GM12878 (cell line): ENCODE data around the gene TTYH3. TPM values are rescaled to one million over a fixed set of nuclear protein-coding genes. Genes with fewer than 3 reads are reported as not detected.
A peak's percentile ranks its signal among the peaks of the same experiment; 100 is the strongest.

ENCODE experiments used
- ATAC-seq: fragments of 200-7000 bp; cut with Tn5 transposase; 3 replicates; pipeline ENCODE4 v1.9.1; 2020; ENCODE audit warnings: mild to moderate bottlenecking, moderate library complexity
- BruUV-seq: library from RNA; stranded (reverse); fragments of 400-500 nt; replicated peaks from 2 replicates; lab custom pipeline; 2021; lab: Mats Ljungman, UMichigan
- CTCF ChIA-PET: fragments of 300-600 bp; sonication (Branson Sonifier 250); formaldehyde crosslinking; extraction: SDS; loops from one replicate; lab custom pipeline; 2021; ENCODE audit warnings: inconsistent platforms; lab: Yijun Ruan, JAX
- POLR2A ChIA-PET: fragments of 350-600 bp; formaldehyde crosslinking; extraction: SDS; loops from one replicate; lab custom pipeline; 2021; ENCODE audit warnings: inconsistent platforms; lab: Charles Lee
- RAD21 ChIA-PET: fragments of 300-600 bp; sonication (Branson Sonifier 250); formaldehyde crosslinking; loops from one replicate; lab custom pipeline; 2023; ENCODE audit warnings: antibody characterized with exemption; ENCODE audit not compliant: unreplicated experiment; lab: Charles Lee
- SMC1A ChIA-PET: fragments of 300-600 bp; sonication (Branson Sonifier 250); formaldehyde crosslinking; loops from one replicate; lab custom pipeline; 2023; ENCODE audit not compliant: unreplicated experiment, uncharacterized antibody; lab: Charles Lee
- DNase-seq: peaks from one replicate; pipeline ENCODE4 v3.0.0-alpha.2; 2011; ENCODE audit warnings: low read depth, low spot score
- FAIRE-seq: peaks from 3 replicates; lab custom pipeline; 2011; peaks lifted over from hg19 to GRCh38; lab: Jason Lieb, UNC
- H2AFZ ChIP-seq: 2 replicates; pipeline ENCODE4 v1.6.0; 2011; ENCODE audit warnings: low read depth, low read length, control low read depth; ENCODE audit not compliant: control insufficient read depth
- H3K27ac ChIP-seq: 2 replicates; pipeline ENCODE4 v1.5.1; 2011; ENCODE audit warnings: control low read depth; ENCODE audit not compliant: control insufficient read depth, insufficient read depth
- H3K27me3 ChIP-seq, 2 experiments: replicated peaks in 1 of 2; 2 replicates each; pipeline versions ENCODE4 v1.6.0 to v1.6.1; 2011; ENCODE audit warnings: low read length in 1 of 2; ENCODE audit not compliant: control insufficient read depth in 2 of 2, insufficient read depth in 2 of 2
- H3K36me3 ChIP-seq, 2 experiments: 2 replicates each; pipeline ENCODE4 v1.5.1; 2011; ENCODE audit warnings: low read length in 1 of 2; ENCODE audit not compliant: control insufficient read depth in 2 of 2, insufficient read depth in 2 of 2
- H3K4me1 ChIP-seq: 2 replicates; pipeline ENCODE4 v1.6.1; 2011; ENCODE audit warnings: mild to moderate bottlenecking, low read length, moderate library complexity, mixed read lengths; ENCODE audit not compliant: control insufficient read depth, insufficient read depth
- H3K4me2 ChIP-seq: 2 replicates; pipeline ENCODE4 v1.6.0; 2011; ENCODE audit warnings: control low read depth; ENCODE audit not compliant: control insufficient read depth, insufficient read depth
- H3K4me3 ChIP-seq: fragments of 200-600 bp; sonication (generic); 2 replicates; pipeline ENCODE4 v1.5.1; 2016
- H3K79me2 ChIP-seq: 2 replicates; pipeline ENCODE4 v1.6.0; 2011; ENCODE audit warnings: low read length; ENCODE audit not compliant: control insufficient read depth, insufficient read depth
- H3K9ac ChIP-seq: 2 replicates; pipeline ENCODE4 v1.8.0; 2011; ENCODE audit warnings: low read length, control low read depth, mixed read lengths; ENCODE audit not compliant: control insufficient read depth, insufficient read depth
- H3K9me3 ChIP-seq: replicated peaks from 3 replicates; pipeline ENCODE4 v1.5.1; 2011; ENCODE audit warnings: mild to moderate bottlenecking, low read length; ENCODE audit not compliant: control insufficient read depth, insufficient read depth
- H4K20me1 ChIP-seq: 2 replicates; pipeline ENCODE4 v1.6.0; 2011; ENCODE audit not compliant: control insufficient read depth, insufficient read depth
- BACH1 ChIP-seq: fragments of 450-650 bp; IDR thresholded peaks from 2 replicates; pipeline ENCODE4 v1.6.1; 2017; ENCODE audit warnings: mild to moderate bottlenecking, borderline replicate concordance
- DPF2 ChIP-seq: fragments of 450-650 bp; IDR thresholded peaks from 2 replicates; pipeline ENCODE4 v1.6.1; 2017; ENCODE audit warnings: mild to moderate bottlenecking
- EGR1 ChIP-seq, 2 experiments: IDR thresholded peaks; 1 replicate in 1 of 2; 2 replicates in 1 of 2; pipeline ENCODE4 v1.6.1; 2011 to 2012; ENCODE audit warnings: low read depth in 2 of 2, low read length in 2 of 2, borderline replicate concordance in 1 of 2, mild to moderate bottlenecking in 1 of 2, moderate library complexity in 1 of 2
- EP300 ChIP-seq, 2 experiments: fragments of 150-350 bp in 1 of 2; IDR thresholded peaks; 2 replicates each; pipeline ENCODE4 v1.6.1; 2011 to 2012; ENCODE audit warnings: low read depth in 2 of 2, low read length in 2 of 2, borderline replicate concordance in 1 of 2, improper control_type of control experiment in 1 of 2, inconsistent platforms in 1 of 2; ENCODE audit not compliant: control insufficient read depth in 1 of 2
- ESRRA ChIP-seq: IDR thresholded peaks from 2 replicates; pipeline ENCODE4 v1.6.1; 2012; ENCODE audit warnings: mild to moderate bottlenecking, low read length, improper control_type of control experiment
- HDAC2 ChIP-seq: fragments of 200-600 bp; sonication (generic); IDR thresholded peaks from 2 replicates; pipeline ENCODE4 v1.6.1; 2017
- MEF2A ChIP-seq: IDR thresholded peaks from 2 replicates; pipeline ENCODE4 v1.6.1; 2011; ENCODE audit warnings: low read depth, mild to moderate bottlenecking, low read length, moderate library complexity; ENCODE audit not compliant: insufficient read depth
- MEF2B ChIP-seq: fragments of 450-650 bp; IDR thresholded peaks from 2 replicates; pipeline ENCODE4 v1.6.1; 2018; ENCODE audit warnings: mild to moderate bottlenecking, moderate library complexity; ENCODE audit not compliant: partially characterized antibody, poor library complexity, severe bottlenecking
- MTA2 ChIP-seq: fragments of 450-650 bp; IDR thresholded peaks from 2 replicates; pipeline ENCODE4 v1.6.1; 2016; ENCODE audit warnings: low read depth, mild to moderate bottlenecking, moderate library complexity
- MTA3 ChIP-seq: IDR thresholded peaks from 2 replicates; pipeline ENCODE4 v1.6.1; 2012; ENCODE audit warnings: low read length, inconsistent platforms, borderline replicate concordance
- NFIC ChIP-seq: IDR thresholded peaks from 2 replicates; pipeline ENCODE4 v1.6.1; 2012; ENCODE audit warnings: low read depth, mild to moderate bottlenecking, inconsistent platforms, low read length, moderate library complexity
- NR2F1 ChIP-seq: fragments of 450-650 bp; conservative IDR thresholded peaks from 2 replicates; pipeline ENCODE4 v1.6.1; 2017; ENCODE audit warnings: mild to moderate bottlenecking
- POLR2AphosphoS2 ChIP-seq: IDR thresholded peaks from 2 replicates; pipeline ENCODE4 v1.6.1; 2011; ENCODE audit warnings: low read depth, mild to moderate bottlenecking, low read length, improper control_type of control experiment, moderate library complexity
- POU2F2 ChIP-seq: IDR thresholded peaks from 3 replicates; pipeline ENCODE4 v1.6.1; 2011; ENCODE audit warnings: low read depth, mild to moderate bottlenecking, low read length, borderline replicate concordance
- SRF ChIP-seq, 2 experiments: IDR thresholded peaks; 2 replicates each; pipeline ENCODE4 v1.6.1; 2011; ENCODE audit warnings: low read depth in 2 of 2, low read length in 2 of 2, mild to moderate bottlenecking in 1 of 2, moderate library complexity in 1 of 2
- TCF7 ChIP-seq: IDR thresholded peaks from 2 replicates; pipeline ENCODE4 v1.6.1; 2014; ENCODE audit warnings: antibody characterized with exemption, borderline replicate concordance
- WGBS: methylation state at CpG from one replicate; pipeline ENCODE4 v1.1.6; 2016; ENCODE audit warnings: low lambda C conversion rate; ENCODE audit not compliant: insufficient replicate concordance, insufficient coverage; ENCODE audit errors: missing lambda C conversion rate; 5-methylcytosine and 5-hydroxymethylcytosine counted together
- in situ Hi-C: fragments of 300-500 bp; cut with MboI; formaldehyde crosslinking; loops from 9 replicates; pipeline ENCODE4 v1.14.3; 2018; ENCODE audit warnings: mixed read lengths
- intact Hi-C: fragments of 100-400 bp; cut with micrococcal nuclease; formaldehyde crosslinking; loops from one replicate; pipeline ENCODE4 v1.14.2; 2022; ENCODE audit not compliant: unreplicated experiment
- polyA plus RNA-seq, 11 experiments: library from polyadenylated mRNA; depleted of rRNA in 4 of 11; unstranded in 6 of 11; stranded (reverse) in 5 of 11; fragments of >200 nt; fragmentation: Nextera tagmentation in 4 of 11; fragmentation: Illumina TruSeq in 1 of 11; extraction: Ambion mirVana in 4 of 11; extraction: Trizol in 1 of 11; gene quantifications; 1 replicate in 1 of 11; 2 replicates in 10 of 11; pipeline versions ENCODE4 v1.2.1 to v1.2.3, GENCODE V29; 2011 to 2016; ENCODE audit warnings: inconsistent platforms in 2 of 11, missing spikeins in 2 of 11, low read depth in 1 of 11
- total RNA-seq, 4 experiments: library from RNA; depleted of rRNA in 3 of 4; stranded (reverse); fragments of >200 nt in 3 of 4; fragmentation: Illumina TruSeq in 1 of 4; extraction: Trizol in 1 of 4; gene quantifications; 2 replicates each; pipeline versions ENCODE4 v1.2.1 to v1.2.3, GENCODE V29; 2013 to 2021
- TF ChIP-seq, protein P1 (sequence below): fragments of 450-650 bp; IDR thresholded peaks from 2 replicates; pipeline ENCODE4 v1.6.1; 2017; ENCODE audit warnings: antibody characterized with exemption, mild to moderate bottlenecking, moderate library complexity
- TF ChIP-seq, protein P2 (sequence below): fragments of 150-350 bp; IDR thresholded peaks from 2 replicates; pipeline ENCODE4 v1.6.1; 2014; ENCODE audit warnings: mild to moderate bottlenecking, low read depth, low read length

Gene TTYH3
- total and polyA plus RNA-seq, 10 of the 15 experiments (the other 5 are each of a cell fraction or from before 2014, with no cell fraction given) = 0.79 to 71.4 (median 10.5) TPM

DNA sequence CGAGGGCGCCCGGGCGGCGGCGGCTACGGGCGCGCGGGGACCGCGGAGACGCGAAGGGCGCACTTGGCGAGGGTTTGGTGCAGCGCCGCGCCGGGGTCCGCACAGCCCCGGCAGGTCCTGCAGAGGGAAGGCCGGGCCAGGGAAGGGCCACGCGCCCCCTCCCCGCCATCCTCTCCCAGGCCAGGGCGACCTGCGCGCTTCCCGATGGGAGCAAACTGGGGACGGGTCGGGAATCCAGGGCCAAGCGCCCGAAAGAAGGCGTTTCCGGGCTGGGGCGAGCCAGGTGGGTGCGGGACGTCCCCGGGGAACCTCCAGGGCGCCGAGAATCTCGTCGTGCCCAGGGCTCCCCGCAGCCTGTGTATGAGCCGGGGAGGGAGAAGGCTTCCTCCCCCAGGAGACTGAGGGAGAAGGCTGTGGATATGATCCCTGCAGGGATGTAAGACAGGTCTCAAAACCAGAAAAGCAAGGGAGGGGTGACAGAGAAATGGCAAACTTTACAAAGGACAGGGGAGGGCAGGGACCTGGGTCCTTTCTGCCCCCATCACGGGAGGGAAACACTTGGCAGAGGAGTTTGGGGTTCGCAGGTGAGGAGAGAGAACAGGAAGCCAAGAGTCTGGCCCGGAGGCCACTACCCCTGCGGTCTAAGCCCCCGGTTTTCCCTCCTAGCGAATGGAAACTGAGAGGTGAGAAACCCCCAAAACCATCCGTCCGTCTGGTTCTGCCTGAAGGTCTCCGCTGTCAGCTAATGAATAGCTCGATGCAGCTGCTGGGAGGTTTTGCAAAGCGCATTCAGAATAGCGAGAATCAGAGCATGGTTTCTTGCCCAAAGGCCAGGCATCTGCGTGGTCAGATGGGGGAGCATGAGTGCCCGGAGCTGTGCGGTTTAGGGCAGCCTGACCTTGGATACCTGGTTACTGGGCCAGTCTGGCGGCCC is 56.9 kb downstream of the TTYH3 start:
- Histone ChIP-seq H3K27me3 (peaks cover 3 to 7% of the 10 kb centered on the region in 2 experiments; a peak in 3 of 4 replicates), H3K9me3 (no peaks in the 10 kb centered on the region), H3K36me3 (no peaks in the 10 kb centered on the region), H3K9ac (no peak overlapping the region; the same call in 1 of the 2 replicates), H3K4me2 (peak overlapping the region; percentile 99), H2AFZ (0 out of 2 replicates have a peak overlapping the region, but pooled peaks have one; percentile 12), H3K27ac (0 out of 2 replicates have a peak overlapping the region, but pooled peaks have one; percentile 10), H4K20me1 (no peaks in the 10 kb centered on the region; the same call in 1 of the 2 replicates), H3K4me3 (peak overlapping the region; percentile 23; the same call in 1 of the 2 replicates), H3K79me2 (no peaks in the 10 kb centered on the region), H3K4me1 (peaks cover 27% of the 10 kb centered on the region)
- ChIA-PET SMC1A (interaction anchor here (1.4 to 5.8 kb wide), 5 partner anchors 10 to 176 kb away, joined by 3 to 49 read pairs (median 6); no protein-coding TSS in a partner anchor), CTCF (interaction anchor here (1.0 to 3.2 kb wide), 8 partner anchors 10 to 176 kb away, joined by 3 to 56 read pairs (median 6); no protein-coding TSS in a partner anchor), POLR2A (interaction anchor here (1.1 to 2.8 kb wide), 3 partner anchors 10 to 54 kb away, joined by 3 to 17 read pairs (median 12); no protein-coding TSS in a partner anchor), RAD21 (interaction anchor here (0.8 to 2.6 kb wide), 6 partner anchors 10 to 136 kb away, joined by 3 to 31 read pairs (median 4); no protein-coding TSS in a partner anchor)
- FAIRE-seq = peak; percentile 98
- peak; percentile 84 for ATAC-seq
- intact Hi-C loops (no loop called here), in situ Hi-C loops (no loop called here)
- BruUV-seq = no TSS peak
- under 1% methylated on average over 62 of the region's 62 CpGs for WGBS
- peak; percentile 62 for DNase-seq
- TF ChIP-seq POU2F2 (peak; percentile 10; the same call in 1 of the 3 replicates), HDAC2 (no peak), BACH1 (no peak), MTA3 (peak; percentile 71; the same call in 1 of the 2 replicates), MEF2B (peak; percentile 44), TCF7 (no peak), EGR1 (IDR thresholded peaks at IDR 0.05; ENCODE audit: borderline replicate concordance in 1 of 2, low read depth in 2 of 2, low read length in 2 of 2) (no peak; a peak in 1 of 3 replicates), SRF (IDR thresholded peaks at IDR 0.05; ENCODE audit: low read depth in 2 of 2, low read length in 2 of 2) (no peak), MEF2A (0 out of 2 replicates have a peak, but pooled peaks have one; percentile 7), POLR2AphosphoS2 (no peak), EP300 (IDR thresholded peaks at IDR 0.05; ENCODE audit: borderline replicate concordance in 1 of 2, control insufficient read depth in 1 of 2, low read depth in 2 of 2, low read length in 2 of 2) (peak; percentile 71 to 87), ESRRA (no peak), MTA2 (peak; percentile 77), NFIC (peak; percentile 72), NR2F1 (peak; percentile 70), DPF2 (peak; percentile 86)
- TF ChIP-seq, protein P1, sequence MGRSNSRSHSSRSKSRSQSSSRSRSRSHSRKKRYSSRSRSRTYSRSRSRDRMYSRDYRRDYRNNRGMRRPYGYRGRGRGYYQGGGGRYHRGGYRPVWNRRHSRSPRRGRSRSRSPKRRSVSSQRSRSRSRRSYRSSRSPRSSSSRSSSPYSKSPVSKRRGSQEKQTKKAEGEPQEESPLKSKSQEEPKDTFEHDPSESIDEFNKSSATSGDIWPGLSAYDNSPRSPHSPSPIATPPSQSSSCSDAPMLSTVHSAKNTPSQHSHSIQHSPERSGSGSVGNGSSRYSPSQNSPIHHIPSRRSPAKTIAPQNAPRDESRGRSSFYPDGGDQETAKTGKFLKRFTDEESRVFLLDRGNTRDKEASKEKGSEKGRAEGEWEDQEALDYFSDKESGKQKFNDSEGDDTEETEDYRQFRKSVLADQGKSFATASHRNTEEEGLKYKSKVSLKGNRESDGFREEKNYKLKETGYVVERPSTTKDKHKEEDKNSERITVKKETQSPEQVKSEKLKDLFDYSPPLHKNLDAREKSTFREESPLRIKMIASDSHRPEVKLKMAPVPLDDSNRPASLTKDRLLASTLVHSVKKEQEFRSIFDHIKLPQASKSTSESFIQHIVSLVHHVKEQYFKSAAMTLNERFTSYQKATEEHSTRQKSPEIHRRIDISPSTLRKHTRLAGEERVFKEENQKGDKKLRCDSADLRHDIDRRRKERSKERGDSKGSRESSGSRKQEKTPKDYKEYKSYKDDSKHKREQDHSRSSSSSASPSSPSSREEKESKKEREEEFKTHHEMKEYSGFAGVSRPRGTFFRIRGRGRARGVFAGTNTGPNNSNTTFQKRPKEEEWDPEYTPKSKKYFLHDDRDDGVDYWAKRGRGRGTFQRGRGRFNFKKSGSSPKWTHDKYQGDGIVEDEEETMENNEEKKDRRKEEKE = no peak
- TF ChIP-seq, protein P2, sequence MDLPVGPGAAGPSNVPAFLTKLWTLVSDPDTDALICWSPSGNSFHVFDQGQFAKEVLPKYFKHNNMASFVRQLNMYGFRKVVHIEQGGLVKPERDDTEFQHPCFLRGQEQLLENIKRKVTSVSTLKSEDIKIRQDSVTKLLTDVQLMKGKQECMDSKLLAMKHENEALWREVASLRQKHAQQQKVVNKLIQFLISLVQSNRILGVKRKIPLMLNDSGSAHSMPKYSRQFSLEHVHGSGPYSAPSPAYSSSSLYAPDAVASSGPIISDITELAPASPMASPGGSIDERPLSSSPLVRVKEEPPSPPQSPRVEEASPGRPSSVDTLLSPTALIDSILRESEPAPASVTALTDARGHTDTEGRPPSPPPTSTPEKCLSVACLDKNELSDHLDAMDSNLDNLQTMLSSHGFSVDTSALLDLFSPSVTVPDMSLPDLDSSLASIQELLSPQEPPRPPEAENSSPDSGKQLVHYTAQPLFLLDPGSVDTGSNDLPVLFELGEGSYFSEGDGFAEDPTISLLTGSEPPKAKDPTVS = no peak
